Panc1 (cell line): ENCODE results near the gene MYO1E. TPM values are rescaled to one million over a fixed set of nuclear protein-coding genes. Genes with fewer than 3 reads are reported as not detected.

Experiments used
- ATAC-seq: fragments of 200-7000 bp; cut with Tn5 transposase; 2 replicates; pipeline ENCODE4 v1.9.1; 2020; ENCODE audit warnings: mild to moderate bottlenecking, moderate library complexity
- BruUV-seq: library from RNA; stranded (reverse); fragments of 400-500 nt; replicated peaks from 2 replicates; lab custom pipeline; 2021; lab: Mats Ljungman, UMichigan
- CTCF ChIA-PET: fragments of 300-600 bp; sonication (Branson Sonifier 250); formaldehyde crosslinking; loops from one replicate; lab custom pipeline; 2022; ENCODE audit warnings: antibody characterized with exemption; lab: Charles Lee
- POLR2A ChIA-PET: fragments of 300-600 bp; sonication (Branson Sonifier 250); formaldehyde crosslinking; loops from one replicate; lab custom pipeline; 2022; ENCODE audit warnings: antibody characterized with exemption; lab: Charles Lee
- DNase-seq: peaks from one replicate; pipeline ENCODE4 v3.0.0-alpha.2; 2010; ENCODE audit warnings: low read depth, low spot score
- H3K27ac ChIP-seq: 2 replicates; pipeline ENCODE4 v1.5.1; 2011; ENCODE audit warnings: mild to moderate bottlenecking, low read length, inconsistent platforms
- H3K27me3 ChIP-seq: fragments of 200-500 bp; sonication (Bioruptor generic); 2 replicates; pipeline ENCODE4 v1.6.0; 2014; ENCODE audit warnings: low read length, inconsistent platforms; ENCODE audit not compliant: control insufficient read depth, insufficient read depth
- H3K36me3 ChIP-seq: fragments of 200-500 bp; sonication (Bioruptor generic); 2 replicates; pipeline ENCODE4 v1.5.1; 2014; ENCODE audit warnings: inconsistent platforms, mild to moderate bottlenecking, low read length, moderate library complexity; ENCODE audit not compliant: control insufficient read depth, insufficient read depth
- H3K4me1 ChIP-seq: 2 replicates; pipeline ENCODE4 v1.5.1; 2011; ENCODE audit warnings: inconsistent platforms, mild to moderate bottlenecking, low read length, moderate library complexity; ENCODE audit not compliant: control insufficient read depth, insufficient read depth
- H3K4me3 ChIP-seq, 2 experiments: 2 replicates each; pipeline ENCODE4 v1.5.1; 2011 to 2012; ENCODE audit warnings: low read depth in 2 of 2, low read length in 2 of 2, mild to moderate bottlenecking in 2 of 2, inconsistent platforms in 1 of 2, moderate library complexity in 1 of 2
- H3K9me3 ChIP-seq: fragments of 200-500 bp; sonication (Bioruptor generic); 2 replicates; pipeline ENCODE4 v1.5.1; 2014; ENCODE audit warnings: low read depth, mild to moderate bottlenecking, inconsistent platforms, low read length, moderate library complexity; ENCODE audit not compliant: control insufficient read depth, insufficient read depth
- CTCF ChIP-seq: fragments of 450-650 bp; IDR thresholded peaks from 2 replicates; pipeline ENCODE4 v1.5.1; 2017; ENCODE audit warnings: mild to moderate bottlenecking
- POLR2AphosphoS5 ChIP-seq: IDR thresholded peaks from 2 replicates; pipeline ENCODE4 v1.6.1; 2012; ENCODE audit warnings: mild to moderate bottlenecking, low read depth, low read length, moderate library complexity
- REST ChIP-seq, 2 experiments: IDR thresholded peaks; 2 replicates each; pipeline ENCODE4 v1.6.1; 2011 to 2012; ENCODE audit warnings: low read depth in 2 of 2, control low read depth in 1 of 2, low read length in 1 of 2, mild to moderate bottlenecking in 1 of 2, moderate library complexity in 1 of 2; ENCODE audit not compliant: insufficient read depth in 1 of 2
- SIN3A ChIP-seq: IDR thresholded peaks from 2 replicates; pipeline ENCODE4 v1.6.1; 2012; ENCODE audit warnings: low read depth, mild to moderate bottlenecking, low read length, moderate library complexity, borderline replicate concordance; ENCODE audit not compliant: insufficient read depth
- TCF7L2 ChIP-seq: IDR thresholded peaks from 2 replicates; pipeline ENCODE4 v1.6.1; 2011; ENCODE audit warnings: mild to moderate bottlenecking, low read depth, low read length, inconsistent platforms
- in situ Hi-C: cut with HindIII; loops from 2 replicates; pipeline ENCODE4 v1.10.0; 2016; ENCODE audit warnings: low sequenced_read_pairs, low pct_unique_long_range_greater_than_20kb
- intact Hi-C: fragments of 100-400 bp; cut with micrococcal nuclease; formaldehyde crosslinking; loops from one replicate; pipeline ENCODE4 v1.10.0; 2022; ENCODE audit not compliant: unreplicated experiment
- total RNA-seq: library from RNA; stranded (reverse); gene quantifications from one replicate; pipeline ENCODE4 v1.2.1, GENCODE V29; 2021; ENCODE audit not compliant: unreplicated experiment

The MYO1E gene
- total RNA-seq, 1 experiment from 2014 or later, result 161 TPM

GRCh38 chr15:59104912-59105732 is 267.5 kb downstream of the MYO1E start, which contains the start of gene CCNB2:
Gene CCNB2, plus strand, starts transcription at chr15:59105146. Its CDS starts 123 bp downstream, at chr15:59105269.
- CTCF ChIA-PET, result no interaction called here
- TF ChIP-seq SIN3A (peak; percentile 100), POLR2AphosphoS5 (peak; percentile 92), TCF7L2 (no peak), REST (IDR thresholded peaks at IDR 0.05; ENCODE audit: insufficient read depth in 1 of 2, low read depth in 2 of 2, low read length in 1 of 2) (no peak), CTCF (no peak)
- POLR2A ChIA-PET, result no interaction called here

GRCh38 chr15:59104602-59104911 is 268.1 kb downstream of the MYO1E start:
- H3K36me3 ChIP-seq, result peaks cover 9% of the 10 kb centered on the region
- intact Hi-C loops, result loop anchor here (10.0 kb wide), 1 partner anchor 120 kb away; the partner anchor contains the start of gene RNF111
- TF ChIP-seq POLR2AphosphoS5, result no peak
- CTCF ChIA-PET, result no interaction called here
- DNase-seq (no peak), ATAC-seq (0 out of 2 replicates have a peak, but pooled peaks have one; percentile 17)
- H3K27me3 ChIP-seq, result no peaks in the 10 kb centered on the region
- POLR2A ChIA-PET, result no interaction called here
- H3K4me3 ChIP-seq, result peak overlapping the region; percentile 66 to 92
- no TSS peak for BruUV-seq
- H3K27ac ChIP-seq, result peak overlapping the region; percentile 88
- peaks cover 9% of the 10 kb centered on the region; the same call in 1 of the 2 replicates for H3K4me1 ChIP-seq
- H3K9me3 ChIP-seq, result no peaks in the 10 kb centered on the region
- in situ Hi-C loops, result no loop called here

More at GRCh38 chr15:59104912-59105732, 267.5 kb downstream of the MYO1E start, which contains the start of gene CCNB2:
- peak within 1 kb of the TSS; percentile 88 for H3K27ac ChIP-seq
- peaks cover 9% of the 10 kb centered on the region; the same call in 1 of the 2 replicates for H3K4me1 ChIP-seq
- DNase-seq, result peak; percentile 79
- H3K27me3 ChIP-seq, result no peaks in the 10 kb centered on the region
- intact Hi-C loops, result loop anchor here (10.0 kb wide), 1 partner anchor 120 kb away; the partner anchor contains the start of gene RNF111
- no TSS peak for BruUV-seq
- H3K4me3 ChIP-seq, result peak within 1 kb of the TSS; percentile 66 to 92
- in situ Hi-C loops, result no loop called here
- no peaks in the 10 kb centered on the region for H3K9me3 ChIP-seq
- peak; percentile 99 for ATAC-seq
- H3K36me3 ChIP-seq, result peaks cover 12% of the 10 kb centered on the region
